NK-92 treated with Interleukin-12 subunit alpha and Interleukin-12 subunit beta, amount 100 ng/mL, for 24 hours (cell line): Measurements from ENCODE around the gene SMIM28.

Experiments
- DNase-seq: peaks from one replicate; lab custom pipeline; 2025; lab: John Stamatoyannopoulos, UW

The SMIM28 gene

DNA sequence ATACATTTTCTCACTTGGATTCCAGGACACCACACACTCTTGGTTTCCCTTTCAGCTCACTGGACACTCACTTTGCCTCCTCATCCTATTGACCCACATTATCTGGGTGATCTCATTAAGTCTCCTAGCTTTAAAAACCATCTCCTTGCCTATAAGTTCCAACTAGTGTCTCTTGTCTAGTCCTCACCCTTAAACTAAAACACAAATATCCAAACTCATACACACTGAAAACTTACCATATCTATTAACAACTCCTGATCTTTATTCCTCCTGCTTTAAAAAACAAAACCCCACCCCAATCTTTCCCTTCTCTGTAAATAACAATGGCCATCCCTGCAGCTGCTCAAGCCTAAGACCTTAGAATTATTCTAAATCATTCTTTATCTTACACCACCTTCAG lies 3.5 kb upstream of the SMIM28 start:
- DNase-seq, result no peak

DNA sequence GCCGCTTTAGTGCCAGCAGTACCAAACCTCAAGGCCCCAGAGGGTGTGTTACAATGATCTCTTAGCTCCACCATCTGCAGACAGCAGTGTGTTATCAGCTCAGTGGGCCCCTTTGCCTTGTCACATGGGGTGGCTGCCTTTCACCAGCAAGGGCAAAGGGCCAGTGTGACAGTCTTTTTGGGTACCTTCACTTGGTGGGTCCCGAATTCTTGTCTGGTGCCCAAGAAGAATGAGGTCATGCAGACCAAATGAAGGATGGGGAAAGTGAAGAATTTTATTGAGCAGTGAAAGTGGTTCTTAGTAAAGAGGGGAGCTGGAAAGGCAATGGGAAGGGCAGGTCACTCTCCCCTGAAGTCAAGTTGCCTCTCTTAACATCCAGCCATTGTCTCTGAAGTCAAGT lies 2.9 kb upstream of the SMIM28 start:
- DNase-seq, result no peak

- DNase-seq, result no peak
Observed at GRCh38 chr6:138377042-138377441, 663 bp upstream of the SMIM28 start.

DNA sequence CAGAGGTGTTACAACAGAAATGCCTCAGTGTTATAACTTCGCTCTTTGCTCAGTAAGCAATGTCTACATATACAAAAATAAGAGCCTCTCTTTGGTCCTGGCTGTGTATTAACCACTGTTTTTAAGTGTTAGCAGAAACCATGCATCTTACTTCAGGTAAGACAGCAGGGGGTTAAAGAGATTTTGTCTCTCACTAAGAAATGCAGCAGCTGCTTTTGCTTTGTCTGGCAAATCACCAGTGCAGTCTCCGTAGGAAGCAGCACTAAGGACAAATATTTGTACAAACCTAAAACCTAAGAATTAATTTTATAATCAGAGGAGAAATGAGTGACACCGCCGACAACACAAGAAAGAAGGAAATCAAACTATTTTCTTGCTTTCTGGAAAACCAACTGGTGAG lies 758 bp downstream of the SMIM28 start:
- DNase-seq, result no peak

DNA sequence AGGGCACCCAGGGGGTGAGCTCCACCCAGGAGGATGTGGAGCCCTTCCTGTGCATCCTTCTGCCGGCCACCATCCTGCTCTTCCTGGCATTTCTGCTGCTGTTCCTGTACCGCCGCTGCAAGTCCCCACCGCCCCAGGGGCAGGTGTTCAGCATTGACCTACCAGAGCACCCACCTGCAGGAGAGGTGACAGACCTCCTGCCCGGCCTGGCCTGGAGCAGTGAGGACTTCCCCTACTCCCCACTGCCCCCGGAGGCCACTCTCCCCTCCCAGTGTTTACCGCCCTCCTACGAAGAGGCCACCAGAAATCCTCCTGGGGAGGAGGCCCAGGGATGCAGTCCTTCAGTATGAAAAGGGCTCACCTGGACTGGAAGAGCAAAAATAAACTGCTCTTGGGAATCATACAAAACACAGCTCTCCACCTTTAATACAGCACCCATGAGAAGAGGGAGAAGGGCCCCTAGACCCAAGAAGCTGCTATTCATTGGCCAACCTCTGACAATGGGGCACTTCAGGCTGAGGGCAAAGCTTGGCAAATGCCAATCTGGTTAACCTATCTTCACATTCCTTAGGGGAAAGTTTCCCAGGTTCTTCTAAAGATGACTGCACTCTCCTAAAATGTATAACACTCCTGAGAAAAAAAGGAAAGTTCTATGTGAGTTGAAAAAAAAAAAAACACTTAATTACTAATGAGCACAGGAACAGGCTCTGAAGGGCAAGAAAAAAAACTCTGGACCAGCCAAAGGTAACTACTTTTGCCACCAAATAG lies 5.0 kb downstream of the SMIM28 start:
- DNase-seq, result no peak

DNA sequence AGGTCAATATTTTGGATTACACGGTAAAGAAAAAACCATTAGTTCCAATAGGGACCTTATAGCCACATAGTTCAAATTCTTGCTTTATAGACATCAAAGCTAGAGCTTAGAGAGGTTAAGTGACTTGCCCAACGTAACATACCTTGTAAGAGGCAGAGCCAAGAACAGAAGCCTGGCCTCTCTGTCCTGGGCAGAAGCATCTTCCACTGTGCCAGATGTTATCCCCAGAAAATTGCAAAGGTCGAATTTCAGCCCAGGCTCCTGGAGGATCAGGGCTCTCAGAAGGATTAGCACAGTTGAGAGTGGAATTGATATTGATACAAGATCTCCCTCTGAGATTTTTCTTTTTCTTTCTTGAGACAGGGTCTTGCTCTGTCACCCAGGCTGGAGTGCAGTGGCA lies 6.1 kb downstream of the SMIM28 start:
- DNase-seq, result no peak

GRCh38 chr6:138386897-138387296 lies 9.2 kb downstream of the SMIM28 start:
- no peak for DNase-seq

DNA sequence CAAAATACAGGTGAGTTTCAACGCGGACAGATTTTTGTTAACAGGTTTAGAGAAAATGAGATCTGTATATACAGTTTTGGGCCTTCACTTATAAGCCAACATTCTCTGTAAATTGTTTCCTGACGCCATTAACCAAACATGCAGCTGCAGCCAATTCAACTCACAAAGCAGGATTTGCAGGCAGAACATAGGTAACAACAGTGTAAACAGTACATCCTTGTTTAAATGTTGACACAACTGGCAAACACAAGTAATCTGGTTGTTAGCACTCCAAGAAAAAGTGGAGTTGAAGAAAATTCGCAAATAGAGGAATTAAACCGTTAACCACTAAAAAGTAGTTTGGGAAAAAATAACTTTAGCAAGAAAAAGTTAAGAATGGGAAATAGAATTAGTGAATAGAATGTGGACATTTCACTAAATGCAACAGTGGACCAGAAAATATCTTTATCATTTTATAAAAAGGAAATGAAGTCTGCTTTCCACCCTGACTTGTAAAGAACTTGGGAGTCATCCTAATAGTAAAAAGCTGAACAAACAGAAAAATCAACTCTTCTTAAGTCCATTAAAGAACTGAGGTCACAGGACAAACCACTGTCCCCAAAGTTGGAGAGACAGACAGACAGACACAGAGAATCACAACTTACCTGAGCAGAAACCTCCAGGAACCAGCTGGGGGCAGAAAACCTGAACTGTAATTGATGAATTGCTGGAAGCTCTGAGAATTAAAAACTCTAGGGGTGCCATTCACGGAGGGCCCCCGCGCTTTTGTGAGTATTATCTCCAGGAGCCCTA lies 10.1 kb downstream of the SMIM28 start:
- no peak for DNase-seq

DNA sequence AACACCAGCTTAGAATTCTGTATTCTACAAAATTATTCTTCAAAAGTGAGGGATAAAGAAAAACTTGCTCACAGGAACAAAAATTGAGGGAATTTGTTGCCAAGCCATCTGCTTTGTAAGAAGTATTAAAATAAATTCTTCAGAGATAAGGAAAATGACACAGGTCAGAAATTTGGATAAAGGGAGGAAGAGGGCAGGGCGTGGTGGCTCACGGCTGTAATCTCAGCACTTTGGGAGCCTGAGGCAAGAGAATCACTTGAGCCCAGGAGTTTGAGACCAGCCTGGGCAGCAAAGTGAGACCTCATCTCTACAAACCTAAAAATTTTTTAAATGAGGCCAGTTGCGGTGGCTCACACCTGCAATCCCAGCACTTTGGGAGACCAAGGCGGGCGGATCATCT lies 11.8 kb downstream of the SMIM28 start:
- no peak for DNase-seq

DNA sequence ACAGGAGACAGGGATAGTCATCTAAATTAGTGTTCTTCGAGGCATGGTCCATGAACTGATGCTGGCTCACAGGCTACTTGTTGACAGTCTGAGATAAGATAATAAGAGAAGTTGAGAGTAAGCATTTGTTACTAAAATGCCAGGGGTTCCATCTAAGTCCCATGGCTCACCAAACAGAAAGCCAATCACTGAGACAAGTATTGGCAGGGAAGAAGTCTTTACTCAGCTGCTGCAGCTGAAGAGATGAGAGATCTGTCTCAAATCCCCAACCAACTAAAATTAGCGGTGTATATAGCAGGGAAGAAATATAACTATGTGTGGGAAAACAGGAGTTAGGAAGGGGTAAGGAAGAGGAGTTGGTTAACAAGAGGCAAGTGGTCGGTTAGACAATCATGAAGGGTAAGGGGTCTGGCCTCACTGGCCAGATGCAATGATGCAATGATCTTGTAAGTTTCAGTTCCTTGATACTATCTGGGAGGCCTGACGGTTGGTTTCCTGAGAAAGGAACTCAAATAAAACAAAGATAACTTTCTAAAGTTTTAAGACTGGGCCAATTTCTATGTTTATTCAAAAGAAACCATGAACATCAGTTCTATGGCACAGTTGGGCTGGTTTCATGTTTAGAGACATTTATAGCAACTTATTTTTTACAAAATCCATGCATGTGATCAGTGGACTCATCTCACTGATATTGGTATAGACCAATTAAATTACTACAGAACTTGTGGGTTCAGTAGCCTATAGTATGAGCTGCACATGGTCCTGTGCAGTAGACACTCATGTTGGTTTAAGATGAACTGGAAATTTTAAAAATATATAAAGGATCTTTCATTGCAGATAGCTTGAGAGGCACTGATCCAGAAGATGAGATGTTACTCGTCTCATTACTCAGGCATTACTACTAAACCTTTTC lies 16.4 kb downstream of the SMIM28 start:
- DNase-seq, result no peak

DNA sequence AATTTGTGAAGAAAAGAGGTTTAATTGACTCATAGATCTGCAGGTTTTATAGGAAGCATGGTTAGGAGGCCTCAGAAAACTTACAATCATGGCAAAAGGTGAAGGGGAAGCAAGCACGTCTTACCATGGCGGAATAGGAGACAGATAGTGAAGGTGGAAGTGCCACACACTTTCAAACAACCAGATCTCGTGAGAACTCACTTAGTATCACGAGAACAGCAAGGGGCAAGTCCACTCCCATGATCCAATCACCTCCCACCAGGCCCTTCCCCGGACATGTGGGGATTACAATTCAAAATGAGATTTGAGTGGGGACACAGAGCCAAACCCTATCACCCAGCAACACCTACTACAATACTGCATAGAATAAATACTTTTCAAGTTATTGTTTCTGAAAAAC lies 19.0 kb downstream of the SMIM28 start:
- DNase-seq, result no peak

DNA sequence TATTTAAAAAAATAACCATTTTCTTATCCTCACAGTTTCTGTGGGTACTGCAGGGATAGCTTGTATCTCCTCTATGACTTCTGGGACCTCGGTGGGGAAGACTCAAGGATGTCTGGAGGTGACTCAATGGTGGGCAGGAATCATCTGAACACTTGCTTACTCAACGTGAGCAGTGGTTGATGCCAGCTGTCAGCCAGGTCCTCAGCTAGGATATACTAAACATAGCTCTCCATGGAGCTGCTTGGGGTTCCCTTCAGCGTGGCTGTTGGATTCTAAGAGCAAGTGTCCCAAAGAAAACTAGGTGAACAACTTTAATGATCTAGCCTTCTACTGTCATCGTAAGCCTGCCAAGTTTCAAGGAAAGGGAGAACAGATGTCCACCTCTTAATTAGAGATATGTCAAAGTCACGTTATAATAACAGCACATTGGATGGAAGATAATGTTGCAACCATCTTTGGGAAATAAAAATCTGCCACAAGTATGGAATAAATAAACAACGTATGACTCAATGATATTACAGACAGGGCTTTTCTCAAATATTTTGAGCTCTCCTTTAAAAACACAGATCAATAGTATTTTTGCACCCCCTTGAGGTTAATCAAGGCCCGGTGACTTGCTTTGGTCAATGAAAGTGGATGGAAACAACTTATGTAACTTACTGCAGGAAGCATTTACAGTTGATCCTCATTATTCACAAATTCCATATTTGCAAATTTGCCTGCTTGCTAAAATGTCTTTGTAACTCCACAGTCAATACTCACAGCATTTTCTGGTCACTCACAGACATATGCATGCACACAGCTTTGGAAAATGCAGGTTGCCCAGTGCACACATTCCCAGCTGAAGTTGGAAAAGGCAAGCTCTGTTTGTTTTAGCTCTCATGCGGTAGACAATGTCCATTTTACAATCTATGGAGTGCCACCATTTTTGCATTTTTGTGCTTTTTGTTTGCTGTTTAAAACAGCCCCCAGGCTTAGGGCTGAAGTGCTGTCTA lies 19.7 kb downstream of the SMIM28 start:
- DNase-seq, result no peak

- DNase-seq, result no peak
Observed at GRCh38 chr6:138400326-138400725, 22.6 kb downstream of the SMIM28 start.

DNA sequence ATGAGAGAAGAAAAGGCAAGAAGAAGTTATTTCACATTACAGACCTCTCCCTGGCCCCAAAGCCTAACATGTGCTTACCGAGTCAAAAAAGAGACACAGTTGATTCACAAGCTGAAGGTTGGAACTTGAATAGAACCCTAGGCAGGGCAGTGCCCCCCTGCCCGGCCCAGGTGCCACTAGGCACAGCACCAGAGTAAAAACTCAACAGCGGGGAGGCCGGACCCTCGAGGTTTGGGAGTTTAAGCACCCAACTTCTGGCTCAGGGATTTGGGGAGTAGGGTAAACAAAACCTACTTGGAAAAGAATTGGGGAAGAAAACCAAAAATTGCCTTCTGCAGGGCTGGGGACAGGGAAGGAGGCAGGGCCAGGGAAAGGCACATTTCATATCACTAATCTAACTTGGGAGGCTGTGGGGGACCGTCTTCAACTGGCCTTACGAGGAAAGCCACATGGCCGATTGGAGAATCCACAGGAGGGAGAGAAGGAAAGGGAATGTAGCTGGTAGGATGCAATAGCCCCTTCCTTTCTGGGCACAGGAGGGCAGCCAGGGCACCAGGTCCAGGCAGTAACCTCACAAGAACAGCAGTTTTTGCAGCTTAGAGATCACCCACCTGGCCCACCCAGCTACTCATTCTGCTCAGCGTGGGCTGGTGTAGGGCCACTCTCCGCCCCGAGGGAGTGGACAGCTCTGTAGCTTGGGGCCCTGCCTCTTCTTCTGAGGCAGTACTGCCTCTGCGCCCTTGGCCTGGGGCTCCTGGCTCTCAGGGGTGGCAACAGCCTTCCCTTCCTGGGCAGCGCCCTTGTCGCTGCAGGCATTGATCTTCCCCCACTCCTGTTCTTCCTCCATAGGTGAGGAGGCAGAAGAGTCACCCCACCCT lies 24.5 kb downstream of the SMIM28 start:
- DNase-seq, result no peak

DNA sequence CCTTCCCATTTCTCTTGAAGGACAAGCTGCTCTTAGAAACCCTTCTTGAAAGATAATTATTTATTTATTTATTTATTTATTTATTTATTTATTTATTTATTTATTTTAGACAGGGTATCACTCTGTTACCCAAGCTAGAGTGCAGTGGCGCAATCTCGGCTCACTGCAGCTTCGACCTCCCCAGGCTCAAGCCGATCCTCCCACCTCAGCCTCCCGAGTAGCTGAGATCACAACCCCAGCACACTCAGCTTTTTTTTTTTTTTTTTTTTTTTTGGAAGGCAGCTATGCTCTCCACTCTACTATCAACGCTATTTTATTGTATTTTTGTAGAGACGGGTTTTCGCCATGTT lies 25.1 kb downstream of the SMIM28 start:
- DNase-seq, result no peak

GRCh38 chr6:138403324-138403800 lies 25.7 kb downstream of the SMIM28 start:
- no peak for DNase-seq

GRCh38 chr6:138403801-138404665 lies 26.3 kb downstream of the SMIM28 start, which contains the start of gene HEBP2:
HEBP2 (plus strand) TSS chr6:138404223; CDS start chr6:138404496, 273 bp downstream.
- DNase-seq, result peak; percentile 92

- no peak for DNase-seq
Observed at GRCh38 chr6:138404666-138405337, 27.1 kb downstream of the SMIM28 start.
